Adrenal gland (tissue), 5 donors: Measurements from ENCODE around the gene ZBTB46.

ENCODE experiments used
- POLR2A ChIP-seq, 2 donors: fragments of 450-650 bp; IDR thresholded peaks; one replicate each; pipeline ENCODE4 v1.6.1; 2017; ENCODE audit warnings: antibody characterized with exemption in 2 of 2, mild to moderate bottlenecking in 2 of 2, moderate library complexity in 1 of 2
- TF ChIP-seq, protein P1 (sequence below), 6 experiments: fragments of 450-650 bp in 4 of 6; fragments of 200-600 bp in 2 of 6; sonication (generic) in 1 of 6; IDR thresholded peaks; 1 replicate in 5 of 6; 2 replicates in 1 of 6; pipeline versions ENCODE4 v1.5.1 to v1.8.0; 2016 to 2021; ENCODE audit warnings: antibody characterized with exemption in 6 of 6, mild to moderate bottlenecking in 2 of 6, moderate library complexity in 1 of 6
- donor health status: DM: no; HTN: no; CAD: no.

- TF ChIP-seq POLR2A (IDR thresholded peaks at IDR 0.05) = no peak
- TF ChIP-seq, protein P1, sequence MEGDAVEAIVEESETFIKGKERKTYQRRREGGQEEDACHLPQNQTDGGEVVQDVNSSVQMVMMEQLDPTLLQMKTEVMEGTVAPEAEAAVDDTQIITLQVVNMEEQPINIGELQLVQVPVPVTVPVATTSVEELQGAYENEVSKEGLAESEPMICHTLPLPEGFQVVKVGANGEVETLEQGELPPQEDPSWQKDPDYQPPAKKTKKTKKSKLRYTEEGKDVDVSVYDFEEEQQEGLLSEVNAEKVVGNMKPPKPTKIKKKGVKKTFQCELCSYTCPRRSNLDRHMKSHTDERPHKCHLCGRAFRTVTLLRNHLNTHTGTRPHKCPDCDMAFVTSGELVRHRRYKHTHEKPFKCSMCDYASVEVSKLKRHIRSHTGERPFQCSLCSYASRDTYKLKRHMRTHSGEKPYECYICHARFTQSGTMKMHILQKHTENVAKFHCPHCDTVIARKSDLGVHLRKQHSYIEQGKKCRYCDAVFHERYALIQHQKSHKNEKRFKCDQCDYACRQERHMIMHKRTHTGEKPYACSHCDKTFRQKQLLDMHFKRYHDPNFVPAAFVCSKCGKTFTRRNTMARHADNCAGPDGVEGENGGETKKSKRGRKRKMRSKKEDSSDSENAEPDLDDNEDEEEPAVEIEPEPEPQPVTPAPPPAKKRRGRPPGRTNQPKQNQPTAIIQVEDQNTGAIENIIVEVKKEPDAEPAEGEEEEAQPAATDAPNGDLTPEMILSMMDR (IDR thresholded peaks at IDR 0.05) = no peak
Measured at GRCh38 chr20:63743210-63743970, 87.7 kb downstream of the ZBTB46 start.
